DMS 273 treated with DMSO at 0.1 percent for 48 hours (cell line): Measurements from ENCODE around the gene ASIP.
"Not testable (repeated sequence)": the region's sequence is repeated elsewhere in the genome, so short reads cannot be mapped to it uniquely, and the experiment has no call there.

ENCODE experiments used
- DNase-seq: peaks from one replicate; lab custom pipeline; 2025; lab: John Stamatoyannopoulos, UW

Gene ASIP, protein sequence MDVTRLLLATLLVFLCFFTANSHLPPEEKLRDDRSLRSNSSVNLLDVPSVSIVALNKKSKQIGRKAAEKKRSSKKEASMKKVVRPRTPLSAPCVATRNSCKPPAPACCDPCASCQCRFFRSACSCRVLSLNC

DNA sequence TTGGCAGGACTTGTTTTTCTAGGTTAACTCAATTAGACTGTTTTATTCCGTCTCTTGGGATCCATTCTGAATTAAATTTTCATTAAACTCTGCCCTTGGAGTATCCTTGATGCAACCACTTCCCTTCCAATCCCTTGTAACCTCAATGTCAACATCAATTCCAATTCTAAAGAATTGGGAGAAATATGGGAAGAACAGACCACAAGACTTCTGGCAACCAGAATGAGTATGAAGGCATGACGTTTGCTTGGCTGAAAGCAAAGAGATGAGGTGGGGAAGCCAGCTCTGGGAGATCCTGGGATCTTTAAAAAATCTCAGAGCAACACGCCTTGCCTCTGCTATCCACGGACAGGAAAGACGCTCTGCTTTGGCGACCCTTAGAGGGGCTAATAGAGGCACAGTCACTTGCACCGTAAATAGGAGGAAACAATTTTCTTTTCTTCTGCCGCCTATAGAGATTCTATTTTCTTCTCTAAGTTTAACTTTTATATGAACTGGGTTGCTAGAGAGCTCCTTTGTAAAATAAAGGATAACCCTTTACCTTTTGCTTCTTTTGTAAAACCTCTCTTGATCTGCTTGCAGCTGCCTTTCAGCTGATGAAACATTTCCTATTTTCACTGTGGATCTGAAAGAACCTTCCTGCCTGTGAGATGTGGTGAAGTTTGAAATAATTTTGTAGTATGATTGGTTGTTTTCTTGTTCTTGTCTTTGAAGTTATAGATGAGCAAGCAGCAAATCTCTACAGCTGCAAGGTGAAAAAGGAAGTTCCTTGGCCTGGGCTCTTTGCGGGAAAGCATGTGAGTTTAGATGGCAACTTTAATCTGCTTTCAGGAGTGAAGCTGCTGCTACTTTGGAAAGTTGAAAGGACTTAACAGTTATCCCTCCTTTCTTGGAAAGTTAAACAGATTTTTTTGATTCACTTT lies at the start of gene ASIP:
TSS of gene ASIP (plus strand) at position 731 of the 923 bp plus-strand sequence. CDS start 18,952 bp downstream, outside the sequence.
- no peak for DNase-seq

DNA sequence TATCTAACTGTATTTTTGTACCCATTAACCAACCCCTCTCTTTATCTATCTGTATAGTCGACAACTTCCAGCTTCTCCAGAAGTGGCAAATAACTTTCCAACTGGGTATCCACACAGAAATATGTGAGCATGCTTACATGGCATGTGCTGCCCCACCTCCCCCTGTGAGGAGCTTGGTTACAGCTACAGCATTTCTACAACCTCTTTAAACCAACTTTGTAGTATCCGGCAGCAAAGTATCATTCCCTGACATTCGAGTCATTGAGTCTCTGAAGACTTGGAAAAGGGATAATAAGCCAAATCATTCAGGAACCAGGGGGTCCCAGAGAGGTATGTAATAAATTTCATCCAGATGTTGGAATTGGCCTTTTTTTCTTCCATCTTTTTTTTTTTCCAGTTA lies 48.2 kb upstream of the ASIP start:
- DNase-seq, result no peak

DNA sequence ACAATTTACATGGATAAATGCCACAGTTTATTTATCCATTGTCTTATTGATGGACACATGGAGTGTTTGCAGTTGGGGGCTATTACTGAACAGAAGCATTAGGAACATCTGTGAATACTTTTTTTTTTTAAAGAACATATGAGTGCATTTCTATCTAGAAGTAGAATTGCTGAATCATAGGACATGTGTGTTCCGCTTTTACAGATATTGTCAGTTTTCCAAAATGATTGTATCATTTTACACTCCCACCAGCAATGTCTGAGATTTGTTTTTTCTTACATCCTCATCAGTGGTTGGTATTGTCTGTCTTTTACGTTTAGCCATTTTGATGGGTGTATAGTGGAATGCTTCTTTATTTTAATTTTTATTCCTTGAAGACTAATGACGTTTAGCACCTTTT lies 42.0 kb upstream of the ASIP start:
- no peak for DNase-seq

DNA sequence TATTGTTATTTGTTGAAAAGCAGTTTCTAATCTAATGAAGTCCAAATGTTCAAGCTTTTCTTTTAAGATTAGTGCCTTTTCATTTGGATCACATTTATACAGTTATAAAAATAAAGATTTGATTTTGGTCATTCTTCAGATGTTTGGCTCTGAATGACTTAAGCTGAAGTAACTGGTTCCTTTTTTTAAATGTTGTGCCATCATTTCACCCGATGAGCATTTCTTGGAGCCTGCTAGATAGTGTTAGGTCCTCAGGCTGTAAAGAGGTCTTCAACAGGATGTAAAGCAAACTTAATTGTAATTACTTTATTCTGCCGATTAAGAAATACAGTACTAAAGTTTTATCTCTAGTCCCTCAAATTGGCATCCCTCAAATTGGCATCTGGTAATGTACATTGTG lies 41.2 kb upstream of the ASIP start:
- DNase-seq, result no peak

DNA sequence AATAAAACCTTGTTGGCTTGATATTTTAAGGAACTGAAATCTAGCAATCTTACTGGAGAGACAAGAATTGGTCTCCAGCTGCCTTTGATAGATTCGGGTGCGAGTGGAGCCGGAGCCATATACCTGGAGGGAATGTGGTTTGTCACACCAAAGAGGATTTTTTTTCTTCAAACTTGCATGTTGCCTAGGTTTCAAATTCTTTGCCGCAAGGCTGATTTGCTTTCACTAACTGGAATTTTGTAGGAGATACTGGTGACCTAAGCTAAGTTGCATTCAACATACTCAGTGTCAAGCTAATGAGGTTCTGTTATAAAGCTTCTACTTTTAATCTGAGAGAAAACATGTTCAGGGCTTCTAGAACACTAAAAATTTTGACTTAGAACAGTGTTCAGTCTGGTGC lies 39.7 kb upstream of the ASIP start:
- DNase-seq, result no peak

DNA sequence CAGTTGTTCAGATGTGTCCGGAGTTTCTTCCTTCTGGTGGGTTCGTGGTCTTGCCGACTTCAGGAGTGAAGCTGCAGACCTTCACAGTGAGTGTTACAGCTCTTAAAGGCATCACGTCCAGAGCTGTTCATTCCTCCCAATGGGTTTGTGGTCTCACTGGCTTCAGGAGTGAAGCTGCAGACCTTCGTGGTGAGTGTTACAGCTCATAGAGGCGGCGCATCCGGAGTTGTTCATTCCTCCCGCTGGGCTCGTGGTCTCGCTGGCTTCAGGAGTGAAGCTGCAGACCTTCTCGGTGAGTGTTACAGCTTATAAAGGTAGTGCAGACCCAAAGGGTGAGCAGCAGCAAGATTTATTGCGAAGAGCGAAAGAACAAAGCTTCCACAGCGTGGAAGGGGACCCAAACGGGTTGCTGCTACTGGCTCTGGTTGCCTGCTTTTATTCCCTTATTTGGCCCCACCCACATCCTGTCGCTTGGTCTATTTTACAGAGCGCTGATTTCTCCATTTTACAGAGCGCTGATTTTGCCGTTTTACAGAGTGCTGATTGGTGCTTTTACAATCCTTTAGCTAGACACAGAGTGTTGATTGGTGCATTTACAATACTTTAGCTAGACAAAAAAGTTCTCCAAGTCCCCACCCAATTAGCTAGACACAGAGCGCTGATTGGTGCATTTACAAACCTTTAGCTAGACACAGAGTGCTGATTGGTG lies 35.9 kb upstream of the ASIP start:
- not testable (repeated sequence) for DNase-seq

DNA sequence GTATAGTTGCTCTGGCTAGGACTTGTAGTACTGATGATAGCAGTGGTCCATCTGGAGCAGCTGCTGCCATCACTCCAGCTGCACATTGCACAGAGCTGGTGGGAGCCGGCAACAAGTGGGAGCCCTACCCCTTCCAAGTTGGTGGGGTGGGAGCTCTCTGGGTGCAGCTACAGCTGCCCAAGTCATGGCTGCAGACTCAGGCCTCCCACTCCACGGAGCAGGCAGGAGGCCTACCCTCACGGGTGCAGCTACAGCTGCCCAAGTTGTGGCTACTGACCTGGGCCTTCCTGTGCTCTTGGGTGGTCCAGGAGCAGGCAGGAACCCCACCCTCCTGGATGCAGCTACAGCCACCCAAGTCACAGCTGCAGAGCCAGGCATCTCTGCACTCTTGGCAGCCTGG lies 32.1 kb upstream of the ASIP start:
- DNase-seq, result no peak

DNA sequence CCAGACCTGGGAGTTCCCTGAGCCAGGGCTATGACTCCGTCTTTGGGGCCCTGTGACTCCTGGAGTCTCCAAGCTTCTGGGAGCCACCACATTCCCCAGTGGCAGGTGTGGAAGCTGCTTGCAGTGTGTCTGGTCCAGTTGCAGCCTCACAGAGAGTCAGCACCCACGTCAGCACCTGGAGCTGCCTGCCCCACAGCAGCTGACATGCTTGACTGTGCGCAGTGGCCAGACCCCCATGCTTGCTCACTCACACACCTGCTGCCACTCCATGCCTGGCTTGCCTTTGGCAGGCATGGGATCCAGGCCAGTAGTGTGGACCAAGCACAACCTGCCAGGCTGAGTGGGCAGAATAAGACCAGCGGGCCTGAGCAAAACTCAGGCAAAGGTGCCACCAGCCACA lies 31.0 kb upstream of the ASIP start:
- DNase-seq, result no peak

DNA sequence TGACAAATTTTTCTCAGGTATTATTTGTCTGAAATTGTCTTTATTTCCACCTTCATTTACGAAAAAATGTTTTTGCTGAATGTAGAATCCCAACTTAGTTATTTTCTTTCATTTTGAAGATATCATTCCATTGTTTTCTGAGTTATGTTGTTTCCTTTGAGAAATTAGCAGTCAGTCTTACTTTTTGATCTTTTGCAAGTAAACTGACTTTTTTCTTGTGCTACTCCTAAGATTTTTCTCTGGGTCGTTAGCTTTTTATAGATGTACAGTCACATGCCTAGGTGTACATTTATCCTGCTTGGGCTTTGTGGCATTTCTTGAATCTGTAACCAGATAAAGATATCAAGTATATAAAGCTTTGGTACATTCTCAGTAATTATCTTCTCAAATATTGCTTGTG lies 29.6 kb upstream of the ASIP start:
- no peak for DNase-seq

DNA sequence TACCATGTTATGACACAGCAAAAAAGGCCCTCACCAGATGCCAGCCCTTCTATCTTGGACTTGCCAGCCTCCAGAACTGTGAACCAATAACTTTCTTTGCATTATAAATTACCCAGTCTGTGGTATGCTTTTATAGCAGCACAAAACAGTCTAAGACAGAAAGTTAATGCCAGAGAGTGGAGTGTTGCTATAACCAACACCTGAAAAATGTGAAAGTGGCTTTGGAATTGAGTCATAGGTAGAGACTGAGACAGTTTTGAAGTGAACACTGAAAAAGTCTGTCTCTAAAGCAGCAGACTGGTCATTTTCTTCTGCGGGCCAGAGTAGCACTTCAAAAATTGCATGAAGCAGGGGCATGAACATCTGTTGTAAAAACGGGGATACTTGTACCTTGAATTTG lies 28.0 kb upstream of the ASIP start:
- no peak for DNase-seq

DNA sequence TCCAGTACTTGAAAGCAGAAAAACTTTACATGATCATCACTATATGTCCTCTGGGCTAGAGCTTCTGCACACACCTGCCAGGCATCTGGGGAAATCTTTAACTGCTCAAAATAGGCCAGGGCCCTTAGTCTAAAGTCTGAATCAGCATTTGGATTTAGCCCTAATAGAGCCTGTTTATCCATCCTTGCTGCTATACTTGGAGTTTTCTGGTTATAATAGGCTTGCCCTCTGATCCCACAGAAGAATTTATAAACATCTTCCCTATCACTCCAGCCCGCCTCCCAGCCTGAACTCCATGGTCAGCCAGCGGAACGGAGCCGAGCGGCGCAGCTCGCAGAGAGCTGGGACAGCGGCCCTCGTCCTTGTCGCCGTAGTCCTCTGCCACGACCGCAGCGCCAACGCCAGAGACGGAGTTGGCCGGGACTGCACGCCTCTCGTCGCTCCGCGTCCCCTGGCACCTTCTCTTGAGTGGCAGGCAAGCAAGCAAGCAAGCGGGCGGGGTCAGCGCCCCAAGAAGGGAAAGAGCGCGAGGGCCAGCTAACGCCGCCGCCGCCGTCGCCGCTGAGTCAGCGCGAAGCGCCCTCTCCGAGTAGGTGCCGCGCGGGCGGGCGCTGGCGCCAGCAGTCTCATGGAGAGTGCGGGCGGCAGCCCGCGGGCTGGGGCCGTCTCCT lies 25.4 kb upstream of the ASIP start:
- DNase-seq, result peak; percentile 34

DNA sequence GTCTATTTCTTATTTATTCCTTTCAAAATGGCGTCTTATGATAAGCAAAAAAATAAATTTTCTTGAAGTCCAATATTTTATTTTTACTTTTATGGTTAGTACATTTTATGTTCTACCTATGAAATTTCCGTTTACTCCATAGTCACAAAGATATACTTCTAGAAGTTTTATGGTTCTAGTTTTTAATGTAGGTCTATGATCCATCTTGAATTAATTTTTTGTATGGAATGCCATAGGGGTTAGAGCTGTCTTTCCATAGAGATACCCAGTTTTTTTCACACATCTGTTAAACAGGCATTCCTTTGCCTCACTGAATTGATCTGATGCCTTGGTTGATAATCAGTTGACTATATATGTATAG lies 24.9 kb upstream of the ASIP start:
- no peak for DNase-seq

DNA sequence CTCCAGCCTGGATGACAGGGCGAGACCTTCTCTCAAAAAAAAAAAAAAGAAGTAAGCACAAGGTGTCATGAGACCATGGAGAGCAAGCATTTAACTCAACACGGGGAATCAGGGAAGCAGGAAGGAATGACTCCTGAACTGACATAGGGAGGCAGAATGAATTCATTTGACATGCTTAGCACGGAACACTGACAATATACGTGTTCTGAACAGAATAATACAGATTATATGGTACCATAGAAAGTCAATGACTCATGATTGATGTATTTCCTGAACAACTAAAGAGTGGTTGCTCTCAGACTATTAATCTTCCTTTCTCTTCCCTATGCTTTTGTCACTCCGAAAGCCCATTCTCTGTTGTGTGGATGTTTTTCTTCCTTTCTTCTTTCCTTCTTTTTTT lies 20.7 kb upstream of the ASIP start:
- DNase-seq, result no peak

DNA sequence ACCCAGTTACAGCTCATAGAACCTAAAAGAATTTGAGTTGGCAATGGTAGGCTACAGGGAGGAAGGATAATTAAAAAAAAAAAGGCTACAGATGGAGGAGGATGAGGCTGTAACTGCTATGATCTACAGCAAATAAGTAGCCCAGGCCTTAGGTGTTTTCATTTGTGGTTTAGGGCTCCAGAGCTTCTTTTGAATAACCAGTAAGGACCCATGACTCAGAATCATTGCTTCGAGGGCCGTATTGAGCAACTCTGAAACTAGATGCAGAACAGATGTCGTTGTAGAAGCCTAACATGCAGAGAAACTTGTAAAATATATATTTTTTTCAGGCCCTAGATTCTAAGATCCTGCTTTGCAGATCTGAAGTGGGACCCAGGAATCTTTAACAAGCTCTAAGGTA lies 19.0 kb upstream of the ASIP start:
- no peak for DNase-seq

DNA sequence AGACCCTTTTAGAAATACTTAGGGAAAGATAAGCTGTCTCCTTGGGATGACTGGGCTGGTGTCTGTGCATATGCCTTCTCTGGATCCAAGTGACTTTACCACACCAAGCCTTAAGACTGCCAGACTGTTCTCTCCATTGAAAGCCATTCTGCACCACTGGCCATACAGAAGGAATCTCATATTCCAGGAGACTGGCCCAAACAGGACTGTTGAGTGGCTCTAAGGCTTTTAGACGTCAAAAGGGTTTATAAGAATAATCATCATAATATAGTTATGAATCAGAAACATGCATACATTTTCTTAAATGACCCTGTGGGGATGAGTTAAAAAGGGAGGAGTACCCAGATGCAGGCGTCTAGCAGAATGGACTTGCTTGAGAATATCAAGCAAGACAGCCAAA lies 17.0 kb upstream of the ASIP start:
- DNase-seq, result not testable (repeated sequence)

DNA sequence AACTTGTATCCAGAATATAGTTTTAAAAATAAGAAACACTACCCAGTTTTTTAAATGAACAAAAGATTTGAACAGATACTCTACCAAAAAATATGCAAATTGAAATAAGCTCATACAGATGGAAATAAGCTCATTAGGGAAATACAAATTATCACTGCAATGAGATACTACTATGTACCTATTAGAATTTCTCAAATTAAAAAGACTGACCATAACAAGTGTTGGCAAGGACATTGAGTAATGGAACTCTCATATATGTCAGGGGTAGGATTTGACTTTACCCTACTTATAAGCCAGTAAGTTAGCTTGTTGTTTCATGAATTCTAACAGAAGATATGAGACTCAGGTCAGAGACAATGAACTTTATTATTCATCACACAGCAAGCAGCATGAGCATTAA lies 9.6 kb upstream of the ASIP start:
- no peak for DNase-seq

DNA sequence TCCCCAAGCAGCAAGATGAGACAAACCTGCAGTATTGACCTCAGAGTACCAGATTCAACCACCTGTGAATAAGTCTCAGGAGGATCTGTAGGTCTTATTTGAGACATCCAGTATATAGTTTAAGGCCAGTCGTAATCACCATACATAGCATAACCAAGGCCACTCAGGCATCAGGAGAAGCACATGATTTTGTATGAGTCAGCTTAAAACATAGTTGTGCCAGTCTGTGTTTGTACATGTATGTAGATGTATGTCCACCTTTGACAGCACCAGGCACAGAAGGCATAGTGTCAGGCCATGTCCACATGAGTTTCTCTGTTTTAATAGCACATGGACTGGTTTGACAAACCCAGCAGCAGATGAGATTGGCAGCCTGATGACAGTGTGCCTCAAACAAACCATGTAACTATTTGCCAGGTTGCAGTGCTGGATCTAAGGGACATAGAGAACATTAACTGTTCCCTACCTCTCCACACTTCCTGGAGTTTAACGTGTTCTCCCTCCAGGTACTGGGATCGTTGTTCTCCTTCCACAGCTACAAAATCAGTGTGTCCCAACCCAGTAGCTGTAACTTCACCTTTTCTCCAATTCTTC lies 8.6 kb upstream of the ASIP start:
- no peak for DNase-seq

DNA sequence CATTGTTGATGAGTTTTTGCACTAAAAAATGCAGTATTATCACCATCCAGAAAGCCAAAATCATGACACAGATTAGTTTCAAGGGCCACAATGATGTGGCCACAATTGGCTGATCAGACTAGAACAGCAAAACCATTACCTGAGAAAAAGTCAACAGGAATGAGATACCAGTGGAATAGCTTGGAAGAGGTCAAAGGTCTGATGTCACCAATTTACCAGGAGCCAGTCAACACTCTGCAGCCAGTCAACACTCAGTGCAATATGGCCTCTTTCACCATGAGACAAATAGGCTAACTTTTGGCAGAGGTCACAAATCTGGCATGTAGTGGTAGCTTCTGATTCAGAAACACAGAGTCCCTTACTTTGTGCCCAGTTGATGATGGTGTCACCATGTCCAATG lies 7.5 kb upstream of the ASIP start:
- no peak for DNase-seq

DNA sequence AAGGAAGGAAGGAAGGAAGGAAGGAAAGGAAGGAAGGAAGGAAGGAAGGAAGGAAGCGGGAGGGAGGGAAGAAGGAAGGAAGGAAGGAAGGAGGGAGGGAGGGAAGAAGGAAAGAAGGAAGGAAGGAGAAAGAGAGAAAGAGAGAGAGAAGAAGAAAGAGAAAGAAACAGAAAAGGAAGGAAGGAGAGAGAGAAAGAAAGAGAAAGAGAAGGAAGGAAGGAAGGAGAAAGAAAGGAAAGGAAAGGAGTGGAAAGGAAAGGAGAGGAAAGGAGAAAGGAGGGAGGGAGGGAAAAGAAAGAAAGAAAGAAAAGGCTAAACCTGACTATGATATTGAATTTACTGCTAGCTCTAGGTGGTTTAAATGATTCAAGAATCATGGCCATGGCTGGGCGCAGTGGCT lies 5.3 kb upstream of the ASIP start:
- DNase-seq, result no peak

DNA sequence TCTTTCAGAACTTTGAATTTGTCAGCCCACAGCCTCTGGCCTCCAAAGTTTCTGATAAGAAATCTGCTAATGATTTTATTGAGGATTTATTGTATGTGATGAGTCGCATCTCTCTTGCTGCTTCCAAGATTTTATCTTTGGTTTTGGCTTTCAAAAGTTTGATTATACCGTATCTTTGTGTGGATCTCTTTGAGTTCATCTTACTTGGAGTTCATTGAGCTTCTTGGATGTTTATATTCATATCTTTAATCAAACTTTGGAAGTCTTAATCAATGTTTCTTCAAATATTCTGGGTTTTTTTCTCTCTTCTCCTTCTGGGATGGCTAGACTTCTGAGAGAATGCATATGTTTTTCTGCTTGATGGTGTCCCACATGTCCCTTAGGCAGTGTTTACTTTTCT lies 3.3 kb upstream of the ASIP start:
- no peak for DNase-seq

DNA sequence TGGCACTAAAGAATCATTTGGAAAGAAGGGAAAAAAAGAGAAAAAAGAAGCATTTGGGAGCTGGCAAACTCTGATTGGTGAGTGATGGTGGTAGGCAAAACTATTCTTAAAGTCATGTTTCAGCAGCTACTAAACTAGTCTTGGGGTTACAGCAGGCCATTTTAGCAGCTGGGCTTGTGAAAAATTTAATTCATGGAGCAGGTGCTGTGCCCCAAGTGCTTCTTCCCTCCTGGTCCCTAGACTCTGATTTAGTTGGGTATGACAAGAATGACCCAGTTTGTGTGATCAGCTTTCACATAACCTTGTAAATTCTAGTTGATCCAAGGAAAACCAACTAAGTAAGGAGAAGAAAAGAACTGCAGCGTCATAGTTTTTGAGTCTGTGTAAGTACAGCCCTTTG lies 1.1 kb upstream of the ASIP start:
- no peak for DNase-seq

DNA sequence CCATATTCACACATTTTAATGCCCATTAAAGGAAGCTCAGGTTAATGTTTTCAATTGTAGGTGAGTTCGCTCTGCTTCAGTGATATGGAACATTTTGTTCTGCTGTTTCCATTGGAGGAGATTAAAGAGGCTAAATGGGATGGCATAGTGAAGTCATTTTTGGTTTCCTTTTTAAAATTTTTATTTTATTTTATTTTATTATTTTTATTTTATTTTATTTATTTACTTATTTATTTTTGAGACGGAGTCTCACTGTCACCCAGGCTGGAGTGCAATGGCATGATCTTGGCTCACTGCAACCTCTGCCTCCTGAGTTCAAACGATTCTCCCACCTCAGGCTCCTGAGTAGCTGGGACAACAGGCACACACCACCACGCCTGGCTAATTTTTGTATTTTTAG lies 792 bp downstream of the ASIP start:
- DNase-seq, result not testable (repeated sequence)
